Measurements from ENCODE around the gene FOXC1.

The FOXC1 gene

GRCh38 chr6:1623769-1624057 is 14.0 kb downstream of the FOXC1 start:
- DNase-seq (ENCODE audit: low read depth in 2 of 2) = no peak

- DNase-seq (ENCODE audit: low read depth in 2 of 2) = no peak
Observed at GRCh38 chr6:1624058-1624850, 14.5 kb downstream of the FOXC1 start.

- DNase-seq (ENCODE audit: low read depth in 2 of 2) = no peak
Observed at GRCh38 chr6:1624851-1625781, 15.4 kb downstream of the FOXC1 start.

GRCh38 chr6:1625794-1626435 is 16.2 kb downstream of the FOXC1 start:
- no peak for DNase-seq (ENCODE audit: low read depth in 2 of 2)

- DNase-seq (ENCODE audit: low read depth in 2 of 2) = no peak
Observed at GRCh38 chr6:1626481-1626880, 16.8 kb downstream of the FOXC1 start.

- no peak for DNase-seq (ENCODE audit: low read depth in 2 of 2)
Observed at GRCh38 chr6:1627827-1628560, 18.3 kb downstream of the FOXC1 start.

GRCh38 chr6:1629316-1629715 is 19.6 kb downstream of the FOXC1 start:
- no peak for DNase-seq (ENCODE audit: low read depth in 2 of 2)

- no peak for DNase-seq (ENCODE audit: low read depth in 2 of 2)
Observed at GRCh38 chr6:1630212-1630770, 20.6 kb downstream of the FOXC1 start.

GRCh38 chr6:1630771-1631217 is 21.1 kb downstream of the FOXC1 start:
- DNase-seq (ENCODE audit: low read depth in 2 of 2) = no peak

- no peak for DNase-seq (ENCODE audit: low read depth in 2 of 2)
Observed at GRCh38 chr6:1631251-1631650, 21.5 kb downstream of the FOXC1 start.

- DNase-seq (ENCODE audit: low read depth in 2 of 2) = no peak
Observed at GRCh38 chr6:1633366-1634021, 23.8 kb downstream of the FOXC1 start.

GRCh38 chr6:1634081-1634480 is 24.4 kb downstream of the FOXC1 start:
- no peak for DNase-seq (ENCODE audit: low read depth in 2 of 2)

- no peak for DNase-seq (ENCODE audit: low read depth in 2 of 2)
Observed at GRCh38 chr6:1635305-1636010, 25.7 kb downstream of the FOXC1 start.

- DNase-seq (ENCODE audit: low read depth in 2 of 2) = no peak
Observed at GRCh38 chr6:1636272-1636825, 26.6 kb downstream of the FOXC1 start.

- DNase-seq (ENCODE audit: low read depth in 2 of 2) = no peak
Observed at GRCh38 chr6:1636971-1637871, 27.5 kb downstream of the FOXC1 start.

GRCh38 chr6:1639430-1639829 is 29.7 kb downstream of the FOXC1 start:
- DNase-seq (ENCODE audit: low read depth in 2 of 2) = no peak

GRCh38 chr6:1640476-1640875 is 30.8 kb downstream of the FOXC1 start:
- DNase-seq (ENCODE audit: low read depth in 2 of 2) = no peak

- DNase-seq (ENCODE audit: low read depth in 2 of 2) = no peak
Observed at GRCh38 chr6:1641343-1641885, 31.7 kb downstream of the FOXC1 start.

GRCh38 chr6:1643111-1643510 is 33.4 kb downstream of the FOXC1 start:
- DNase-seq (ENCODE audit: low read depth in 2 of 2) = no peak

Measured in stimulated activated CD4-positive, alpha-beta T cell treated with anti-CD3 and anti-CD28 coated beads, Interleukin-12 subunit alpha, Interleukin-12 subunit beta, amount 100 ng/mL, for 24 hours (primary cell).